Stimulated activated CD4-positive, alpha-beta T cell treated with anti-CD3 and anti-CD28 coated beads, Interleukin-15, amount 100 ng/mL, for 24 hours (primary cell): ENCODE results near the gene KNCN.

Experiments
- DNase-seq: peaks from one replicate; pipeline ENCODE4 v3.0.0-alpha.2; 2020

KNCN gene

GRCh38 chr1:46563341-46563740, 11.9 kb upstream of the KNCN start:
- DNase-seq, result no peak

- DNase-seq, result no peak
These were observed 11.1 kb upstream of the KNCN start for GRCh38 chr1:46562498-46562897.

- DNase-seq, result no peak
These were observed 7.5 kb upstream of the KNCN start for GRCh38 chr1:46558966-46559365.

GRCh38 chr1:46558141-46558963, 6.9 kb upstream of the KNCN start:
- no peak for DNase-seq

- no peak for DNase-seq
These were observed 6.0 kb upstream of the KNCN start for GRCh38 chr1:46557403-46557802.

GRCh38 chr1:46556822-46557221, 5.4 kb upstream of the KNCN start:
- no peak for DNase-seq

GRCh38 chr1:46555826-46556619, 4.6 kb upstream of the KNCN start:
- DNase-seq, result no peak

- DNase-seq, result no peak
These were observed 3.3 kb upstream of the KNCN start for GRCh38 chr1:46554597-46555381.

GRCh38 chr1:46554236-46554596, 2.8 kb upstream of the KNCN start:
- no peak for DNase-seq

- DNase-seq, result no peak
These were observed 2.1 kb upstream of the KNCN start for GRCh38 chr1:46553506-46553905.

- no peak for DNase-seq
These were observed 1.1 kb upstream of the KNCN start for GRCh38 chr1:46552357-46553237.

GRCh38 chr1:46550751-46551231, 656 bp downstream of the KNCN start:
- no peak for DNase-seq

- no peak for DNase-seq
These were observed 1.5 kb downstream of the KNCN start for GRCh38 chr1:46549697-46550681.

GRCh38 chr1:46547481-46548383, 3.7 kb downstream of the KNCN start:
- DNase-seq, result no peak

GRCh38 chr1:46546210-46546609, 5.2 kb downstream of the KNCN start:
- no peak for DNase-seq

GRCh38 chr1:46545784-46546183, 5.7 kb downstream of the KNCN start:
- no peak for DNase-seq

GRCh38 chr1:46544561-46545240, 6.7 kb downstream of the KNCN start:
- no peak for DNase-seq

GRCh38 chr1:46543761-46544560, 7.5 kb downstream of the KNCN start:
- no peak for DNase-seq
